Measurements from ENCODE around the gene ATP5F1D.
"Not testable (repeated sequence)": the region's sequence is repeated elsewhere in the genome, so short reads cannot be mapped to it uniquely, and the experiment has no call there.

Gene ATP5F1D

GRCh38 chr19:1241417-1242095 lies at the start of gene ATP5F1D:
ATP5F1D (plus strand) TSS chr19:1241751; CDS start chr19:1241851, 100 bp downstream.
- peak; percentile 77 to 90 for DNase-seq (ENCODE audit: low read depth in 2 of 2)

DNA sequence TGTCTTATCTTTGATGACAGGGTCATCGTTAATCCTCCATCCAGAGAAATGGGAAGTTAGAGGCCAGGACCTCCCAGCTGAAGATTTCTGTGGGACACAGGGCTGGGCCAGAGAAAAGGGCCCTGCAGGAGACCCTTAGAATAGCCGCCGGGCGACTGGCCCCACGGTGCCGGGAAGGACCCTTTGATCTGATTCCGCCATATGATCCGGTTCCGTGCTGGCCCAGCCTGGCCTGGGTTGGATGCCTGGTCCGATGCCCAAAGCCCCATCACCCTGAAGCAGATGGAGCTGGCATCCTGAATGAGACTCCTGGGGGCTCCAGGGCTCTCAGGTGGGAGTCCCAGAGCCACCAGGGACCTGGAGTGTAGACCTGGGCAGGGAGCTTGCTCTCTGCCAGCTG lies 42.0 kb upstream of the ATP5F1D start:
- DNase-seq (ENCODE audit: low read depth in 2 of 2), result no peak

DNA sequence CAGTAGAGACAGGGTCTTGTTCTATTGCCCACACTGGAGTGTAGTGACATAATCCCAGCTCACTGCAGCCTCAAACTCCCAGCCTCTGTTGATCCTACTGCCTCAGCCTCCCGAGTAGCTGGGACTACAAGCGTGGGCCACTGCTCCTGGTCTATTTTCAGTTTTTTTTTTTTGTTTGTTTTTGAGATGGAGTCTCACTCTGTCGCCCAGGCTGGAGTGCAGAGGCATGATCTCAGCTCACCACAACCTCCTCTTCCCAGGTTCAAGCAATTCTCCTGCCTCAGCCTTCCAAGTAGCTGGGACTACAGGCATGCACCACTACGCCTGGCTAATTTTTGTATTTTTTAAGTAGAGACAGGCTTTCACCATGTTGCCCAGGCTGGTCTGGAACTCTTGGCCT lies 40.9 kb upstream of the ATP5F1D start:
- DNase-seq (ENCODE audit: low read depth in 2 of 2), result not testable (repeated sequence)

- DNase-seq (ENCODE audit: low read depth in 2 of 2), result peak; percentile 97 to 100
Measured at GRCh38 chr19:1205114-1206099, 36.1 kb upstream of the ATP5F1D start, which contains the start of gene STK11. STK11 (plus strand) TSS chr19:1205778; CDS start chr19:1206914, 1,136 bp downstream.

DNA sequence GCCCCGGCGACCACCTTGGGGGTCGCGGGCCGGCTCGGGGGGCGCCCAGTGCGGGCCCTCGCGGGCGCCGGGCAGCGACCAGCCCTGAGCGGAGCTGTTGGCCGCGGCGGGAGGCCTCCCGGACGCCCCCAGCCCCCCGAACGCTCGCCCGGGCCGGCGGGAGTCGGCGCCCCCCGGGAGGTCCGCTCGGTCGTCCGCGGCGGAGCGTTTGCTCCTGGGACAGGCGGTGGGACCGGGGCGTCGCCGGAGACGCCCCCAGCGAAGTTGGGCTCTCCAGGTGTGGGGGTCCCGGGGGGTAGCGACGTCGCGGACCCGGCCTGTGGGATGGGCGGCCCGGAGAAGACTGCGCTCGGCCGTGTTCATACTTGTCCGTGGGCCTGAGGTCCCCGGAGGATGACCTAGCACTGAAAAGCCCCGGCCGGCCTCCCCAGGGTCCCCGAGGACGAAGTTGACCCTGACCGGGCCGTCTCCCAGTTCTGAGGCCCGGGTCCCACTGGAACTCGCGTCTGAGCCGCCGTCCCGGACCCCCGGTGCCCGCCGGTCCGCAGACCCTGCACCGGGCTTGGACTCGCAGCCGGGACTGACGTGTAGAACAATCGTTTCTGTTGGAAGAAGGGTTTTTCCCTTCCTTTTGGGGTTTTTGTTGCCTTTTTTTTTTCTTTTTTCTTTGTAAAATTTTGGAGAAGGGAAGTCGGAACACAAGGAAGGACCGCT lies 35.2 kb upstream of the ATP5F1D start:
- DNase-seq (ENCODE audit: low read depth in 2 of 2), result no peak

DNA sequence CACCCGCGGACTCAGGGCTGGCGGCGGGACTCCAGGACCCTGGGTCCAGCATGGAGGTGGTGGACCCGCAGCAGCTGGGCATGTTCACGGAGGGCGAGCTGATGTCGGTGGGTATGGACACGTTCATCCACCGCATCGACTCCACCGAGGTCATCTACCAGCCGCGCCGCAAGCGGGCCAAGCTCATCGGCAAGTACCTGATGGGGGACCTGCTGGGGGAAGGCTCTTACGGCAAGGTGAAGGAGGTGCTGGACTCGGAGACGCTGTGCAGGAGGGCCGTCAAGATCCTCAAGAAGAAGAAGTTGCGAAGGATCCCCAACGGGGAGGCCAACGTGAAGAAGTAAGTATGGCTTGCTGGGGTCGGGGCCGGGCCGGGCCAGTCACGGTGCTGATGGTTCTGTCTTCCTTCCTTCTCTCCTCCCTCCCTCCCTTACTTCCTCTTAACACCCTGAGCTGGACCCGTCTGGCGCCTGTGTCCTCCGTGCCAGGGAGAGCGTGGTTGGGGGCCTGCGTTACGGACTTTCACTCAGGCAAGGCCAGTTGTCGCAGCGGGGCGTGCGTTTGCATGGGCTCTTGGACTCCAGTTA lies 34.6 kb upstream of the ATP5F1D start:
- no peak for DNase-seq (ENCODE audit: low read depth in 2 of 2)

DNA sequence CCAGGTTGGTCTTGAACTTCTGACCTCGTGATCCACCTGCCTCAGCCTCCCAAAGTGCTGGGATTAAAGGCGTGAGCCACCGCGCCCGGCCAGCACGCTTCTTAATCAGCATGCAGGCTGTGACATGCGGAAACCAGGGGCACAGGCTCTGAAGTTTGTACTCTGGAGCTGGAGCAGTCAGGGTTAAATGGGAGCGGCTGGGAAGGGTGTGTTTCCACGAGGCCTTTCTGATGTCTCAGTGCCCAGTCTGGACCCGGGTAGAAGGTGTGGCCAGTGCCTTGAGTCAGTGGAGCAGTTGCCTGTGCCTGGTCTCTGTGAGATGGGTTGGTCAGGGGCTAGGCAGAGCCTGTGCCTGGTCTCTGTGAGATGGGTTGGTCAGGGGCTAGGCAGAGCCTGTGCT lies 32.7 kb upstream of the ATP5F1D start:
- DNase-seq (ENCODE audit: low read depth in 2 of 2), result not testable (repeated sequence)

- no peak for DNase-seq (ENCODE audit: low read depth in 2 of 2)
Measured at GRCh38 chr19:1210227-1210538, 31.4 kb upstream of the ATP5F1D start.

- DNase-seq (ENCODE audit: low read depth in 2 of 2), result no peak
Measured at GRCh38 chr19:1211494-1212234, 29.9 kb upstream of the ATP5F1D start.

DNA sequence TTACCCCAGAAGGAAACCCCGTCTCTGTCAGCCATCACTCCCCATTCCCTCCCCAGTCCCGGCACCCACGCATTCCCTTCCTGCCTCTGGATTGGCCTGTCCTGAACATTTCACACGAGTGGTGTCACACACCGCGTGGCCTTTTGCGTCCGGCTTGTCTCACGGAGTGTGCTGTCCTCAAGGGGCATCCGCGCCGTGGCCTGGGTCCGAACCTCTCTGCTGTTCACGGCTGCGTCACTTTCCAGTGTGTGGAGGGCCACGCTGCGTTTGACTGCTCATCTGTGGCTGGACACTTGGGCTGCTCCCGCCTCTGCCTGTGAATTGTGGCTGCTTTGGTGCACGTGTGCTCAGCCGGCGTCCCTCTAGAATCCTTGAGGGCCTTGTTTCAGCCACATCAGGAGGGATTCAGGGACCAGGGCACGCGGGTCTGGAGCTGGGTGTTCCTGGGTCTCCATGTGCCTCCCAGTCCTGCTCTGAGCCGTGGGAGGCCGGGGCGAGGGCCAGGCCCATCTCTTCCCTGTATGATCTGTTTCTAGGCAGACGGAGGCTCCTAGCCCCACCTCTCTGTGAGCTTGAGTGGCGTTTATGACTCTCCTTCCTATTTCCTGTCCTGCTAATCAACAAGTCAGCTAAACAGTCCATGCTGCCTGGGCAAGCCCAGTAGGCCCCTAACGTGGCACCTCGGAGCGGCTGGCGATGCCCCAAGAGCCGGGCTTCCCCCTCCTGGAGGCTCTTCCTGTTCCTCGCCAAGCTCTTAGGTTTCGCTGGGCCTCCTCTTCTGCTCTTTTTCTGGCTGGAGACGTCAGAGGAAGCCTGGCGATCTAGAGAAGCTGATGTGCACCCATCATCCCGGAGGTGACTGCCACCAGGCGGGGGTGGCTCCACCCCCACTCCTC lies 27.9 kb upstream of the ATP5F1D start:
- no peak for DNase-seq (ENCODE audit: low read depth in 2 of 2)

- no peak for DNase-seq (ENCODE audit: low read depth in 2 of 2)
Measured at GRCh38 chr19:1214299-1214861, 27.2 kb upstream of the ATP5F1D start.

GRCh38 chr19:1214862-1215731 lies 26.5 kb upstream of the ATP5F1D start:
- DNase-seq (ENCODE audit: low read depth in 2 of 2), result no peak

GRCh38 chr19:1216756-1217155 lies 24.8 kb upstream of the ATP5F1D start:
- DNase-seq (ENCODE audit: low read depth in 2 of 2), result no peak

DNA sequence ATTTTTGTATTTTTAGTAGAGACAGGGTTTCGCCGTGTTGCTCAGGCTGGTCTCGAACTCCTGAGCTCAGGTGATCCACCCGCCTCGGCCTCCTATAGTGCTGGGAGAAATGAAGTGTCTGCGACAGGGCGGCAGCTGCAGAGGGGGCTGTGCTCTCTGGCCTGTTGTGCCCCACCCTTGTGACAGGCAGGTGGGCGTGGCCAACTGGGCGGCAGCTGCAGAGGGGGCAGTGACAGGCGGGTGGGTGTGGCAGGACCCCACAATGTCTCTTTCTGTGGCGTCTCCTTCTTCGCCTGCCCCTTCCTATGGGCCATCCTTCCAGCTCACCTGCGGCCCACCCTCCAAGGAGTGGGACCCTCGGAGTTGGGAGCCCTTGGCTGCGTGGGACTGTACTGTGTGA lies 24.2 kb upstream of the ATP5F1D start:
- no peak for DNase-seq (ENCODE audit: low read depth in 2 of 2)

GRCh38 chr19:1218751-1219567 lies 22.6 kb upstream of the ATP5F1D start:
- DNase-seq (ENCODE audit: low read depth in 2 of 2), result no peak

DNA sequence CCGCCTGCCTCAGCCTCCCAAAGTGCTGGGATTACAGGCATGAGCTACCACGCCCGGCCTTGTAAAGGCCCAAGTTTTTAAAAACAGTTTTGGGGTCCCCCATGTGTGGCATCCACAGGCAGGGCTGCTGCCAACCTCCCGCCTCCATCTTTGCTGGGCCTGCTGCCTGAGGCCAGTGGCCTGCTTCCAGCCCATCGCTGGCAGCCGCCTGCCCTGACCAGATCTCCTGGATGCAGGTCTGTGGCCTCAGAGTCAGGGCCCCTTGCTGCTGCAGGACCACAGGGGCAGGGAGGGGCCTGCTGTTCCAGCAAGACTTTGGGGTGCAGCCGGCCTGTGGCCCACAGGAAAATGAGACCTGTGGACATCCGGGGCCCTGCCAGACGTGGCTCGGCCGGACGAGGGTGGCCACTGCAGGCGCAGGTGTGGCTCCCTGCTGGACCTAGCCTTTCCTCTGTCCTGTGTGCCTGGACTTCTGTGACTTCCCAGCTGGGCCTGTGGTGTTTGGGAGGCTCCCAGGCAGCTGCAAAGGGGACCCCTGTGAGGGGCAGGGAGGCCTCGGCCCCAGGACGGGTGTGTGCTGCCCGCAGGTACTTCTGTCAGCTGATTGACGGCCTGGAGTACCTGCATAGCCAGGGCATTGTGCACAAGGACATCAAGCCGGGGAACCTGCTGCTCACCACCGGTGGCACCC lies 21.6 kb upstream of the ATP5F1D start:
- DNase-seq (ENCODE audit: low read depth in 2 of 2), result no peak

DNA sequence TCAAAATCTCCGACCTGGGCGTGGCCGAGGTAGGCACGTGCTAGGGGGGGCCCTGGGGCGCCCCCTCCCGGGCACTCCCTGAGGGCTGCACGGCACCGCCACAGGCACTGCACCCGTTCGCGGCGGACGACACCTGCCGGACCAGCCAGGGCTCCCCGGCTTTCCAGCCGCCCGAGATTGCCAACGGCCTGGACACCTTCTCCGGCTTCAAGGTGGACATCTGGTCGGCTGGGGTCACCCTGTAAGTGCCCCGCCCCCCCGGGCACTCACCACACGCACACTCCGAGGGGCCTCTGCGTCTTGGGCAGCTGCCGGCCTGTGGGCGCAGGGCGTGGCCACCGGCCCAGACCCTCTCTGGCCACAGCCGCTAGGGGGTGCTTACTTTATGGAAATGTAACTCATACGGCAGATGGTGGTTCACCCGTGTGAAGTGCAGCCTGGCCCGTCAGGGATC lies 21.0 kb upstream of the ATP5F1D start:
- DNase-seq (ENCODE audit: low read depth in 2 of 2), result no peak
